Activated T-cell treated with anti-CD3 and anti-CD28 coated beads, Interleukin-2, amount 50 U/mL, for 48 hours (primary cell): ENCODE results near the gene MKRN2.
"Not testable (repeated sequence)": the region's sequence is repeated elsewhere in the genome, so short reads cannot be mapped to it uniquely, and the experiment has no call there.

ENCODE experiments used
- DNase-seq, 2 experiments: peaks; one replicate each; pipeline ENCODE4 v3.0.0-alpha.2; 2020

MKRN2 gene

GRCh38 chr3:12591456-12591855 lies 34.6 kb downstream of the MKRN2 start:
- no peak for DNase-seq

GRCh38 chr3:12591997-12592715 lies 35.3 kb downstream of the MKRN2 start:
- DNase-seq = no peak

- no peak for DNase-seq
These were observed 36.6 kb downstream of the MKRN2 start for GRCh38 chr3:12593473-12593872.

- no peak for DNase-seq
These were observed 42.0 kb downstream of the MKRN2 start for GRCh38 chr3:12598890-12599289.

- DNase-seq = no peak
These were observed 44.2 kb downstream of the MKRN2 start for GRCh38 chr3:12601072-12601471.

GRCh38 chr3:12603969-12604368 lies 47.1 kb downstream of the MKRN2 start:
- DNase-seq = no peak

- no peak for DNase-seq
These were observed 51.5 kb downstream of the MKRN2 start for GRCh38 chr3:12608376-12608775.

GRCh38 chr3:12611117-12611516 lies 54.2 kb downstream of the MKRN2 start:
- no peak for DNase-seq

GRCh38 chr3:12612514-12613226 lies 55.8 kb downstream of the MKRN2 start:
- no peak for DNase-seq

GRCh38 chr3:12613250-12613649 lies 56.4 kb downstream of the MKRN2 start:
- DNase-seq = no peak

GRCh38 chr3:12615266-12615665 lies 58.4 kb downstream of the MKRN2 start:
- no peak for DNase-seq

- DNase-seq = no peak
These were observed 61.5 kb downstream of the MKRN2 start for GRCh38 chr3:12618426-12618825.

- no peak for DNase-seq
These were observed 63.4 kb downstream of the MKRN2 start for GRCh38 chr3:12620305-12620704.

GRCh38 chr3:12620729-12621128 lies 63.8 kb downstream of the MKRN2 start:
- DNase-seq = no peak

GRCh38 chr3:12622335-12622734 lies 65.4 kb downstream of the MKRN2 start:
- DNase-seq = no peak

GRCh38 chr3:12624056-12624455 lies 67.2 kb downstream of the MKRN2 start:
- no peak for DNase-seq

- not testable (repeated sequence) for DNase-seq
These were observed 68.1 kb downstream of the MKRN2 start for GRCh38 chr3:12624964-12625363.

- no peak for DNase-seq
These were observed 70.5 kb downstream of the MKRN2 start for GRCh38 chr3:12627370-12627769.

- no peak for DNase-seq
These were observed 71.9 kb downstream of the MKRN2 start for GRCh38 chr3:12628813-12629212.

GRCh38 chr3:12629560-12629959 lies 72.7 kb downstream of the MKRN2 start:
- no peak for DNase-seq

- DNase-seq = no peak
These were observed 73.4 kb downstream of the MKRN2 start for GRCh38 chr3:12630292-12630691.

GRCh38 chr3:12630843-12631242 lies 74.0 kb downstream of the MKRN2 start:
- DNase-seq = not testable (repeated sequence)

- no peak for DNase-seq
These were observed 75.6 kb downstream of the MKRN2 start for GRCh38 chr3:12632523-12632922.

GRCh38 chr3:12633108-12633507 lies 76.2 kb downstream of the MKRN2 start:
- DNase-seq = no peak
